Subcutaneous adipose tissue (tissue), 4 donors: ENCODE measurements around the gene SCAANT1. TPM values are rescaled to one million over a fixed set of nuclear protein-coding genes. Genes with fewer than 3 reads are reported as not detected.

Experiments
- CTCF ChIP-seq: fragments of 450-650 bp; IDR thresholded peaks from one replicate; pipeline ENCODE4 v1.5.1; 2016; ENCODE audit warnings: low read depth, mild to moderate bottlenecking, control low read depth, antibody characterized with exemption, moderate library complexity
- total RNA-seq, 4 donors: library from RNA; depleted of rRNA; stranded (reverse); fragments of >200 nt; gene quantifications; one replicate each; pipeline ENCODE4 v1.1.0, GENCODE V29; 2016

SCAANT1 gene
- total RNA-seq, 4 donors from 2014 or later, result not detected

GRCh38 chr3:63900010-63900409, 12.2 kb downstream of the SCAANT1 start:
- TF ChIP-seq CTCF, result no peak

- TF ChIP-seq CTCF, result no peak
These were observed 15.7 kb downstream of the SCAANT1 start for GRCh38 chr3:63896332-63897030.

- TF ChIP-seq CTCF, result no peak
These were observed 16.6 kb downstream of the SCAANT1 start for GRCh38 chr3:63895422-63896189.

GRCh38 chr3:63892773-63893352, 19.3 kb downstream of the SCAANT1 start:
- no peak for TF ChIP-seq CTCF

- no peak for TF ChIP-seq CTCF
These were observed 20.7 kb downstream of the SCAANT1 start for GRCh38 chr3:63891518-63891917.

GRCh38 chr3:63886858-63887257, 25.3 kb downstream of the SCAANT1 start:
- no peak for TF ChIP-seq CTCF

GRCh38 chr3:63880653-63881052, 31.5 kb downstream of the SCAANT1 start:
- no peak for TF ChIP-seq CTCF
